ENCODE data around the gene HMSD.

HMSD gene

GRCh38 chr18:63992751-63993150, 43.6 kb downstream of the HMSD start:
- Histone ChIP-seq H3K27ac (ENCODE audit: low read length) (no peak overlapping the region), H3K9ac (ENCODE audit: low read length in 2 of 2) (no peak overlapping the region), H3K36me3 (ENCODE audit: control insufficient read depth in 2 of 2, insufficient read depth in 2 of 2, low read length in 2 of 2) (no peaks in the 10 kb centered on the region), H3K4me3 (ENCODE audit: low read length in 2 of 2) (no peak overlapping the region), H3K27me3 (ENCODE audit: control insufficient read depth in 1 of 2, insufficient read depth in 2 of 2, low read length in 2 of 2) (no peaks in the 10 kb centered on the region), H3K4me1 (ENCODE audit: control insufficient read depth, insufficient read depth, low read length) (peaks cover 3% of the 10 kb centered on the region), H3K9me3 (ENCODE audit: control insufficient read depth in 2 of 2, low read length in 2 of 2) (no peaks in the 10 kb centered on the region)

GRCh38 chr18:63994783-63995399, 45.8 kb downstream of the HMSD start:
- H3K9ac ChIP-seq (ENCODE audit: low read length in 2 of 2), result no peak overlapping the region
- no peak overlapping the region for H3K27ac ChIP-seq (ENCODE audit: low read length)
- no peaks in the 10 kb centered on the region for H3K27me3 ChIP-seq (ENCODE audit: control insufficient read depth in 1 of 2, insufficient read depth in 2 of 2, low read length in 2 of 2)
- H3K9me3 ChIP-seq (ENCODE audit: control insufficient read depth in 2 of 2, low read length in 2 of 2), result no peaks in the 10 kb centered on the region
- H3K36me3 ChIP-seq (ENCODE audit: control insufficient read depth in 2 of 2, insufficient read depth in 2 of 2, low read length in 2 of 2), result no peaks in the 10 kb centered on the region
- no peak overlapping the region for H3K4me3 ChIP-seq (ENCODE audit: low read length in 2 of 2)
- peaks cover 3% of the 10 kb centered on the region for H3K4me1 ChIP-seq (ENCODE audit: control insufficient read depth, insufficient read depth, low read length)

GRCh38 chr18:63997041-63997440, 47.9 kb downstream of the HMSD start:
- H3K4me1 ChIP-seq (ENCODE audit: control insufficient read depth, insufficient read depth, low read length), result peaks cover 3% of the 10 kb centered on the region
- peaks cover 1 to 2% of the 10 kb centered on the region in 2 donors for H3K27me3 ChIP-seq (ENCODE audit: control insufficient read depth in 1 of 2, insufficient read depth in 2 of 2, low read length in 2 of 2)
- no peaks in the 10 kb centered on the region for H3K9me3 ChIP-seq (ENCODE audit: control insufficient read depth in 2 of 2, low read length in 2 of 2)

GRCh38 chr18:63997606-63998005, 48.5 kb downstream of the HMSD start:
- H3K4me1 ChIP-seq (ENCODE audit: control insufficient read depth, insufficient read depth, low read length), result peaks cover 3% of the 10 kb centered on the region
- H3K9me3 ChIP-seq (ENCODE audit: control insufficient read depth in 2 of 2, low read length in 2 of 2), result no peaks in the 10 kb centered on the region
- H3K27ac ChIP-seq (ENCODE audit: low read length), result no peak overlapping the region
- H3K9ac ChIP-seq (ENCODE audit: low read length in 2 of 2), result no peak overlapping the region
- H3K4me3 ChIP-seq (ENCODE audit: low read length in 2 of 2), result no peak overlapping the region
- H3K36me3 ChIP-seq (ENCODE audit: control insufficient read depth in 2 of 2, insufficient read depth in 2 of 2, low read length in 2 of 2), result no peaks in the 10 kb centered on the region
- H3K27me3 ChIP-seq (ENCODE audit: control insufficient read depth in 1 of 2, insufficient read depth in 2 of 2, low read length in 2 of 2), result peaks cover 2 to 7% of the 10 kb centered on the region in 2 donors

More at GRCh38 chr18:63997041-63997440, 47.9 kb downstream of the HMSD start:
- no peak overlapping the region for H3K9ac ChIP-seq (ENCODE audit: low read length in 2 of 2)
- H3K27ac ChIP-seq (ENCODE audit: low read length), result no peak overlapping the region
- no peaks in the 10 kb centered on the region for H3K36me3 ChIP-seq (ENCODE audit: control insufficient read depth in 2 of 2, insufficient read depth in 2 of 2, low read length in 2 of 2)
- H3K4me3 ChIP-seq (ENCODE audit: low read length in 2 of 2), result no peak overlapping the region

- H3K27ac ChIP-seq (ENCODE audit: low read length), result no peak overlapping the region
- no peak overlapping the region for H3K4me3 ChIP-seq (ENCODE audit: low read length in 2 of 2)
- H3K4me1 ChIP-seq (ENCODE audit: control insufficient read depth, insufficient read depth, low read length), result no peaks in the 10 kb centered on the region
- H3K36me3 ChIP-seq (ENCODE audit: control insufficient read depth in 2 of 2, insufficient read depth in 2 of 2, low read length in 2 of 2), result no peaks in the 10 kb centered on the region
- H3K9me3 ChIP-seq (ENCODE audit: control insufficient read depth in 2 of 2, low read length in 2 of 2), result no peaks in the 10 kb centered on the region
- peaks cover 6 to 11% of the 10 kb centered on the region in 2 donors for H3K27me3 ChIP-seq (ENCODE audit: control insufficient read depth in 1 of 2, insufficient read depth in 2 of 2, low read length in 2 of 2)
- H3K9ac ChIP-seq (ENCODE audit: low read length in 2 of 2), result no peak overlapping the region
Measured at GRCh38 chr18:63999871-64000270, 50.8 kb downstream of the HMSD start.

GRCh38 chr18:64002581-64002980, 53.5 kb downstream of the HMSD start:
- Histone ChIP-seq H3K4me3 (ENCODE audit: low read length in 2 of 2) (no peak overlapping the region), H3K36me3 (ENCODE audit: control insufficient read depth in 2 of 2, insufficient read depth in 2 of 2, low read length in 2 of 2) (no peaks in the 10 kb centered on the region), H3K9ac (ENCODE audit: low read length in 2 of 2) (no peak overlapping the region), H3K27ac (ENCODE audit: low read length) (no peak overlapping the region), H3K9me3 (ENCODE audit: control insufficient read depth in 2 of 2, low read length in 2 of 2) (no peaks in the 10 kb centered on the region), H3K27me3 (ENCODE audit: control insufficient read depth in 1 of 2, insufficient read depth in 2 of 2, low read length in 2 of 2) (peaks cover 6 to 11% of the 10 kb centered on the region in 2 donors), H3K4me1 (ENCODE audit: control insufficient read depth, insufficient read depth, low read length) (no peaks in the 10 kb centered on the region)

GRCh38 chr18:64009305-64009704, 60.2 kb downstream of the HMSD start:
- Histone ChIP-seq H3K36me3 (ENCODE audit: control insufficient read depth in 2 of 2, insufficient read depth in 2 of 2, low read length in 2 of 2) (no peaks in the 10 kb centered on the region), H3K9ac (ENCODE audit: low read length in 2 of 2) (no peak overlapping the region), H3K27me3 (ENCODE audit: control insufficient read depth in 1 of 2, insufficient read depth in 2 of 2, low read length in 2 of 2) (no peaks in the 10 kb centered on the region), H3K27ac (ENCODE audit: low read length) (no peak overlapping the region), H3K9me3 (ENCODE audit: control insufficient read depth in 2 of 2, low read length in 2 of 2) (no peaks in the 10 kb centered on the region), H3K4me3 (ENCODE audit: low read length in 2 of 2) (no peak overlapping the region), H3K4me1 (ENCODE audit: control insufficient read depth, insufficient read depth, low read length) (no peaks in the 10 kb centered on the region)
